ENCODE data around the gene KCNJ11.

The KCNJ11 gene

DNA sequence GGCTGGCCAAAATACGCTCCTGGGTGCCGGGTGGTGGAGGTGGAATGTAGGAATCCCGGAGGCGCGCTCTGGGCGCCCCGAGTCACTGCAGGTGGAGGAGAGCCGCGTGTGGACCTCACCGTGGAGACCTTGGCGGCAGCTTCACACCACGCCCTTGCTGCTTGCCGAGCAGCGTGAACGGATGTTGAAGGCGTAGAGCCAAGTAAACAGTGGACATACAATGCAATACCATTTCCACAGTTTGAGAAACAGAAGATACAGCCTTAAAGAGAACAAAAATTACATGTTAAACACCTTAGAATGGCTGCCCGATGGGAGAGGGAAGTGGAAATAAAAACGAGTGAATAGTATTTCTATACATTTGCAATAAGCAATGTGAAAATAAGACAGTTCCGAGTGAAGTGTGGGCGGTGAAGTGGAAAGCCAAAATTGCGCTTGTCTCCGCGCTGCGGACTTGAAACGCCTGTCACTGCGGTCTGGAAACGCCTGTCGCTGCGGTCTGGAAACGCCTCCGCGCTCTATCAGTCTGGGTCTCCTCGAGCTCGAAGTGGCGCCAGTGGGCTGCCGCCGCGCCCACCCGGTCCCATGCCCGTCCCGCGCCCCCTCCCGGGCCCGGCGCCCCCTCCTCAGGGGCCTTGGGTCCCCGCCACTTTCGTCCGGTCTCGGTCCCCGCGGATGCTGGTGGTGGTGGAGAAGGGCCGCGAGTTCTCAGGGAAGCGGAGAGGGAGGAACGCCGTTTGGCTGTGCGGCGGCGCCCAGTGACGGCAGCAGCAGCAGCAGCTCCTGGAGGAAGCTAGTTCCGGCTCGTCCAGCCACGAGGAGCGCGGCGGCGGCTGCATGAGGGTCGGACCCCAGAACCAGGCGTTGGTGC lies 35.3 kb downstream of the KCNJ11 start:
- peak; percentile 85 for DNase-seq

DNA sequence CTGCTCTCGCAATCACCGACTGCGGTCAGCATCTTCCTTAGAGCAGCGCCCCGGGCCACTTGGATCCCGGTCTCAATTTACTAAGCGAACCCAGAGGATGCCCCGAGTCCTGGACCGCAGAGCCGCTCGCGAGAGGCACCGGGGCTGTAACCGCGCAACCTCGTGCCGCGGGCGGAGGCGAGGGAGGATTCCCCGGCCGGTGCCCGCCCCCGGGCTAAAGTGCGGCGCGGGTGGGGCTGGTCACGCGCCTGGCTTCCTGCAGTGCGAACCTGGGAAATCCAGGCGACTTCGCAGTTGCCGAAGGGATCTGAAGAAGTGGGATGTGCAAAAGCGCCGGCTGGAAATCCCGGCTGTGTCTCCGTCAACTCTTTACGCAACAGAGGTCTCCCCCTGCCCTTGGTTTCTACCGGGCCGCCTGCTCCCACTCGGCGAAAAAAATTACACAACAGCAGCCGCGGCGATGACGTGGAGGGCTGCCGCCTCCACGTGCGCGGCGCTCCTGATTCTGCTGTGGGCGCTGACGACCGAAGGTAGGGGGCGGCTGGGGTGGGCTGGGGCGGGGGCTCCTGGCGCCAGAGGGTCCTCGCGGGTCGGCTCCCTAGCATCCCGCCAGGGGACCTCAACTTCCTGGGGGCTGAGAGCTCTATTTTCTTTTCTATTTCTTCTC lies 36.8 kb downstream of the KCNJ11 start, which contains the start of gene NCR3LG1:
NCR3LG1 (plus strand) TSS at position 291 of the 667 bp plus-strand sequence; CDS start at position 461, 170 bp downstream.
- peak; percentile 68 for DNase-seq

DNA sequence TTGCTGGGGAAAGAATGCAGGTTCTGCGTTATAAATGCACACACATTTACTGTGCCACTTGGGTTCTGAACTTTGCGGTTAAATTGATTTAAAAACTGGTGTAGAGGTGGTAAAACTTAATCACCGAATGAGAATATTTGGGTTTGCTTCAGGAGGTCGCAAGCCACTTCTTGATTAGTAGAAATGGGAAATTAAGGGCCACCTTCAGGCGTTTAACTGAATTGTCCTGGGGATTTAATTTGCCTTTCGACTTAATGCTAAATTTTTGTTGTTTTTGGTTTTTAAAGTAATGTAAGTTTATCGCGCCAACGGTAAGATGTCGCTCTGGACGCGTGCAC lies 37.3 kb downstream of the KCNJ11 start:
- DNase-seq, result no peak

DNA sequence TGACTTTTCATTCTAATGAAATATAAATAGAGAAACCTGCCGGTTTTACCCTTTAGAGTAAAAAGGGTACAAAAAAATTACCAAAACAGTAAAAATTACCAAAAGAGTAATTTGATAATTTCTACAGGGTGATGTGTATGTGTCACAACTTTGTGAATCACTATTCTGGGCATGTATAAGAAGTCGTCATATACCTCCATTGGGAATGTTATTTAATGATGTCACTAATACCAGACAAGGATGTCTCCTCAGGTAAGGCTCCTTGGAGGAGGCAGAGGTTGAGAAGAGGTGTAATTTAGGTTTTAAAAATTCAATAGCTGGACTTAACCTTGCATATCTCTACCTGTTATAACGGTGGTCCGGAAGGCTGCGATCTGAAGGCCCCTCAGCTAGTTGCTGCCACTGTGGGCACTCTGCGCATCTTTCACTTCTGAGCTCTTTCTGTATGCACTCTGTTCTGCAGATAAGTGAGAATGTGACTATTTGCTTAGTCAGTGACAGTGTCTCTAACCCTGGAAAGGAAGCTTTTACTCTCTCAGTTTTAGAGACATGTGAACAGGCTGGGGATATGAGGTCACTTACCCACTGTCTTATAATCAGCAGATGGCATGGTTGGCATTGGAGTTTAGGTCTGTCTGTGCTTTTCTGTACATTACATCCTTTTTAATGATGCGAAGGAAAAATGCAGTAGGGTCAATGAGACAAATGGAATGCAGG lies 37.8 kb downstream of the KCNJ11 start:
- no peak for DNase-seq

DNA sequence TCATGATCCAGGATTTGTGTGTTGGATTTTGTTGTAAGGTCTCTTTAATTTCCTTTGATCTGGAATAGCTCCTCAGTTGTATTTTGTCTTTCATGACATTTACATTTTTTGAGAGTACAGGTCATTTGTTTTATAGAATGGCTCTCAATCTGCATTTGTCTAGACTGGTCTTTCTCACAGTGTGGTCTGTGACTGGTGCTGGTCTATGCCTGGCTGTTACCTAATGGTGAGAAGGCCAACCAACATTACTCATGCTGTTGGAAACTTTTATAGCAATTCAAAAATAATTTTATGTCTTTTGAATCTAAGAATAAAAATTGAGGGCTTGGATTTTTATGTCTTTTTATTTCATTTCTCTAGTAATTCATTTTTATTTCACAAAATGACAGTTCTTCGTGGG lies 40.8 kb downstream of the KCNJ11 start:
- DNase-seq, result no peak

- DNase-seq, result peak; percentile 87
Observed at GRCh38 chr11:17343907-17344306, 44.6 kb downstream of the KCNJ11 start.

- DNase-seq, result no peak
Observed at GRCh38 chr11:17343257-17343656, 45.2 kb downstream of the KCNJ11 start.
